IPS-11a (cell line): ENCODE results near the gene CD248.
A peak's percentile ranks its signal among the peaks of the same experiment; 100 is the strongest.
"Not testable (repeated sequence)": the region's sequence is repeated elsewhere in the genome, so short reads cannot be mapped to it uniquely, and the experiment has no call there.

Experiments
- H3K4me3 ChIP-seq: one replicate; pipeline ENCODE4 v1.5.1; 2013; ENCODE audit warnings: low read depth, low read length, control low read depth

CD248 gene

DNA sequence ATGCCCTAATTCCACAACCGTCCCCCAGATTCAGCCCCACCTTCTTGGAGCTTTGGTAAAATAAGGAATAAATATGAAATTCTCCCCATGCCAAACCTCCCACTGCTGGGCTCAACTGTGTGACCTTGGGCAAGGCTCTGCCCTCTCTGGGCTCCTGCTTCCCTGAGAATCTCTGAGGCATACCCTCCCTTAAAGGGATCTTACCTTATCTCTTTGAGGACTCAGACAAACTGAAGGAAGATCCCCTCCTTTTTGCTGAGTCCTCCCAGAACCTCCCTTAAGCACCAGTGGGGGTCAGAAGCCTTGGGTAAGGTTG lies 2.7 kb downstream of the CD248 start:
- H3K4me3 ChIP-seq: no peak overlapping the region

GRCh38 chr11:66313321-66314185 lies 3.3 kb downstream of the CD248 start:
- peak overlapping the region; percentile 39 for H3K4me3 ChIP-seq

GRCh38 chr11:66312549-66313320 lies 4.1 kb downstream of the CD248 start:
- peak overlapping the region; percentile 63 for H3K4me3 ChIP-seq

DNA sequence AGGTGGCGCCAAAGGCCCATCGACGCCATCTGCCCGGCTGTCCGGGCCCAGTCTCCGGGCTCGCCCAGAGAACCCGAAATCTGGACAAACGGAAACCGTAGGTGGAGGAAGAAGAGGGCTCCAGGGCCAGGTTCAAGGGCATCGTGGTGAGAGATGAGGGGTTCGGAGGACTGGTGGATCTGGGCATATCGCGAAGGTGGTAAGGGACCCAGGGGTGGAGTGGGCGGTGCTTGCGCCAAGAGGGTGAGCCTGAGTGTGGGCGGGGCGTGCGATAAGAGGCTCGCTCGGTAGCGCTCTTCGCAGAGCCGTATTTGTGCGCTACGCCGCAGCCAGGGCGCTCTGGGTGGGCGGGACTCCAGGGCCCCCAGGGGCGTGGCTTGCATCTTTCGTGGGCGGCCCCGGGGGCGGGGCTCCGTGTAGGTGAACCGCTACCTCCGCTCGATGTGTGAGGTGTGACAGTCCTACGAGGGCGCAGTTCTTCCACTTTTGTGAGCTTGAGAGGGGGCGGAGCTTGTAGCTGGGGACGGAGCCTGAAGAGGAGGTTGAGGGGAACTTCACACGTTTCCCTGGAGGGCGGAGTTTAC lies 4.8 kb downstream of the CD248 start:
- peak overlapping the region; percentile 63 for H3K4me3 ChIP-seq

DNA sequence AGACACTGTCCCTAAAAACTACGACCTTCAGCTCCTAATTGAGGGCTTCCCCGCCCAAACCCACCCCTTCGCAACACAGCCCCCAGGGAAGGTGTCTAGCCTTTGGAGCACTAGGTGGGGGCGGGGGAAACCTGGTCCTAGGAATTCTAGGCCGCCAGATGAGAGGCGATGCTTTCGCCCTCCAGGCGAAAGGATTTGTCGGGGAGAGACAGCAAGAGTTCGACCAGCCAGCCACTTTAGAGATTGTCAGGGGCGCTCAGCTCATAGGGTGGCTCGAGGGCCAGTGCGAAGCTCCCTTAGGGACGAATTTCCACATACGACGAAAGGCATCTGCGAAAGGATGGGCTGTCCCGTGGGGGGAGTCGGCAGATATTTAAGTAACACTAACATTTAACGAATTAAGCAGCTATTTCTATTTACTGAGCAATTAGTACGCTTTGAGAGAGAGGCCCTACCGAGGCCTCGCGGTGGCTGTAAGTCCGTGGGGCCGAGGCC lies 5.3 kb downstream of the CD248 start:
- peak overlapping the region; percentile 63 for H3K4me3 ChIP-seq

GRCh38 chr11:66310803-66311440 lies 5.9 kb downstream of the CD248 start:
- H3K4me3 ChIP-seq: not testable (repeated sequence)

- H3K4me3 ChIP-seq: no peak overlapping the region
Measured at GRCh38 chr11:66310324-66310723, 6.5 kb downstream of the CD248 start.

DNA sequence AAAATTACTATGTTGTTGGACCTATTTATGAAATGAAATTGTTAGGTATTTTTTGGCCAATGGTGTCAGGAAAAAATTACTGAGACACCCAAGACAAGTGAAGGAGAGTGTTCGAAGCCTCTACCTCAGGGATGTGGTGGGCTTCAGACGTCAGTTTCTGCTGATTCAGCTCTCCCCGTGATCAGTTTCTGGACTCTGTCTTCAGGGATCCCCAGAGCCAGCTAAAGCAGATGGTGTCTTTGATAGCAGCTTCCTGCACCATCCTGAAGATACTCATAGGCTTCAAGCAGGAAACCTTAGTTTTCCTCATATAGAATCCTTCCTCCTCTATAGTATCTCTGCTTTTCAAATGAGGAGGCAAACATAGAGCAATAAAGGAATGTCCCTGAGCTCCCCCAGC lies 7.4 kb downstream of the CD248 start:
- H3K4me3 ChIP-seq: no peak overlapping the region

DNA sequence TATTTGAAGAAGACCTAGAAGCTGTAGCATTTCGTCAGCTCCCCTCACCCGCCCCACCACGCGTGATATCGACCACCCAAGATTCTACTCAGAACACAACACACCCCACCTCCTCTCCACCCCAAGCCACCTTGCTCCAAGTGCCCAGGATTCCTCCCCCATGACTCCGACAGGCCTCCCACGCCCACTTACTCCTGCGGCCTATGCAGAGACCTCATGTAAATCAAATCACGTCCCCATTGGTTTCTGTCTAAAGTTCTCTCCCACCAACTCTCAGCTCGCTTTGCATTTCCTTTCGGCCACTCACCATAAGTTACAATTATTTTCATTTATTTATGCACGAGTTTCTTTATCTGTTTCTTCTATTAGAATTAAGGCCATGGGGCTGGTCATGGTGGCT lies 14.2 kb downstream of the CD248 start:
- H3K4me3 ChIP-seq: no peak overlapping the region

DNA sequence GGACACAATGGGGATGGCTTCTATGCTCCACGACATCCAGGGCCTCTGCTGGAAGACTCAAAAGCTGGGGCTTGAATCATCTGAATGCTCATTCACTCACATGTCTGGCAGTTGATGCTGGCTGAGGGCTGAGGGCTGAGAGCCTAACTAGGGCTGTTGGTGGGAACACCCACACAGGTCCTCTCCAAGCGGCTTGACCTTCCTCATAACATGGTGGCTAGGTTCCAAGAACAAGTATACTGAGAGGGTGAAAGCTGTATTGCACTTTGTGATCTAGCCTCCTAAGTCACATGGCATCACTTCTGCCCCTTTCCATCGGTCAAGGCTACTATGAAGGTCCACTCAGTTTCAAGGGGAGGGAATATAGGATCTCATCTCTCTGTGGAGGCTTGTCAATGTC lies 17.7 kb downstream of the CD248 start:
- H3K4me3 ChIP-seq: no peak overlapping the region

- H3K4me3 ChIP-seq: no peak overlapping the region
Measured at GRCh38 chr11:66297610-66298009, 19.2 kb downstream of the CD248 start.

DNA sequence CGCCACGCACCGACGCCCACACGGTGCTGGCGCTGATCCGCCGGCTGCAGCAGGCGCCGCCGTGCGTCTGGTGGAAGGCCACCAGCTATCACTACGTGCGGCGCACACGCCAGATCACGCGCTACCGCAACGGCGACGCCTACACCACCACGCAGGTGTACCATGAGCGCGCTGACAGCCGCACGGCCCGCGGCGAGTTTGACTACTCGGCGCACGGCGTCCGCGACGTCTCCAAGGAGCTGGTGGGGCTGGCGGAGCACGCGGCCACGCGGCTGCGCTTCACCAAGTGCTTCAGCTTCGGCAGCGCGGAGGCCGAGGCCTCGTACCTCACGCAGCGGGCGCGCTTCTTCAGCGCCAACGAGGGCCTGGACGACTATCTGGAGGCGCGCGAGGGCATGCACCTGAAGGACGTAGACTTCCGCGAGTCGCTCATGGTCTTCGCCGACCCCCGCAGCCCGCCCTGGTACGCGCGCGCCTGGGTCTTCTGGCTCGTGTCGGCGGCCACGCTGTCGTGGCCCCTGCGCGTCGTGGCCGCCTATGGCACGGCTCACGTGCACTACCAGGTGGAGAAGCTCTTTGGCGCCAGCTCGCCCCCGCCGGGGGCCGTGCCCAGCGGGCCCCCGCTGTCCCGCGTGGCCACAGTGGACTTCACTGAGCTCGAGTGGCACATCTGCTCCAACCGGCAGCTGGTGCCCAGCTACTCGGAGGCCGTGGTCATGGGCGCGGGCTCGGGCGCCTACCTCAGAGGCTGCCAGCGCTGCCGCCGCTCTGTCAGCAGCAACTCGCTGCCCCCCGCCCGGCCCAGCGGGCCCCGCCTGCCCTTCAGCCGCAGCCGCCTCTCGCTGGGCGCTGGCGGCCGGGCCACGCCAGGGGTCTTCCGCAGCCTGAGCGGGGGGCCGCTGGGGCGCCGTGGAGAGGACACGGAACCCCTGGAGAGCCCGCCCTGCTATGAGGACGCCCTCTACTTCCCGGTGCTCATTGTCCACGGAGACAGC lies 21.9 kb downstream of the CD248 start:
- H3K4me3 ChIP-seq: no peak overlapping the region

DNA sequence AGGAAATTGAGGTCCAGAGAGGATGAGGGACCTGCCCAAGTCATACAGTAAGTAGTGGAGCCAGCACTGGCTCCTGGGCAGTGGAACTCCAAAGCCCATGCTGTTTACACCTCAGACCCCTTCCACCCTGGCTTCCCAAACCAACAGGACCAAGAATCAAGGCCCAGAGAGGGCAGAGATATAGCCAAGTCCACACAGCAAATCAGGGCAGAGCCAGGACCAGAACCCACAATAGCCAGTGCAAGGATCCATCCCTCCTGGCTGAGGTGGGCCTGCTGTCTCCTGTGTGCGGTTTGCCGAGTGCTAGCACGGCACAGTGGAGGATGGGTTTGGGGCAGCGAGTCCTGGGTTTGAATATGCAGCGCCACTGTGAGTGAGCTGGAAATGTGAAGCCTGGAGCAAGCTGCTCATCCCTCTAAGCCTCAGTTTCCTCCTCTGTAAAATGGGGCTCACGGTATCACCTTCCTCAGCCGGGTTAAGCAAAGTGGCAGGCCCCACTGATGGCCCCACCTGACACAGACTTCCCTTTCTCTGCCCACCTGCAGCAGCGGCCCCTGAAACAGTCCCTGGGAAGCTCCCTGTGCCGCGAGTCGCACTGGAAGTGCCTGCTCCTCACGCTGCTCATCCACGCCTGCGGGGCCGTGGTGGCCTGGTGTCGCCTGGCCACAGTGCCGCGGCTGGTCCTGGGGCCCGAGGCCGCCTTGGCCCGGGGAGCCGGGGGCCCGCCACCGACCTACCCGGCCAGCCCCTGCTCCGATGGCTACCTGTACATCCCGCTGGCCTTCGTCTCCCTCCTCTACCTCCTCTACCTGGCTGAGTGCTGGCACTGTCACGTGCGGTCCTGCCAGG lies 22.8 kb downstream of the CD248 start:
- H3K4me3 ChIP-seq: no peak overlapping the region

GRCh38 chr11:66293352-66293751 lies 23.5 kb downstream of the CD248 start:
- no peak overlapping the region for H3K4me3 ChIP-seq

GRCh38 chr11:66292543-66293332 lies 24.1 kb downstream of the CD248 start:
- H3K4me3 ChIP-seq: peak overlapping the region; percentile 48

DNA sequence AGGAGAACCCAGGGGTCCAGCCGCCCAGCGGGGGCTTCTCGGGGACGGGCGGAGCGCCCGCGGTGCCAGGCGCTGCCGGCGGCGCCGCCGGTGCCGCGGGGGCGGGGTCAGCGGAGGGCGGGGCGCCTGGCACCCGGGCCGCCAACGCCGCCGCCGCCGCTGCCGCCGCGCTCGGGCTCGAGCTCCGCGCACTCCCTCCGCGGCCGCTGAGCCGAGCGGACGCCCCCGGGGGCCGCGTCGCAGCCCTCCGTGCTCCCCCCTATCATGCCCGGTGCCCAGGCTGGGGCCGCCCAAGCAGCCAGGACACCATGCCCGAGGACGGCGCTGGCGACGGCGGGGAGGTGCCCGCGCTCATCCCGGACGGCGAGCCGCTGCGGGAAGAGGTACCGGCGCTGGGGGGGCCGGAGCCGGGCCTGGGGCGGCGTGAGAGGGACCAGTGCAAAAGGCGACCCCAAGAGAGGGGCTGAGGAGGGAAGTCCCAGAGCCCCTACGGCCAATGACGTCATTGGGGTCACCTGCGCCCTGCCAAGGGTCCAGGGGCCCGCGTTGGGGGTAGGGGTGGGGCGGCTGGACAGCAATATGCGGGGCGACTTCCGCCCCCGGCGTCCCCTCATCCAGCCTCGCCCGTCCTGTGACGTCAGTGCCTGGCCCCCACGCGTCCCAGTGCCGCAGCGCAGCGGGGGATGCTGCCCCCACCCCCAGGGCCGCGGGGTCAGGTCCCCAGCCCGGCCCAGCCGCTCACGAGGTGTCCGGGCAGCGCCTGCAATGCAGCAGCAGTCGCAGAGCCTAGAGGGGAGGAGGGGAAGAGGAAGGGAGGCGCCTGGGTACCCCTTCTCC lies 24.9 kb downstream of the CD248 start, which contains the start of gene TMEM151A:
TMEM151A (plus strand) TSS at position 189 of the 837 bp plus-strand sequence; CDS start at position 309, 120 bp downstream.
- peak within 1 kb of the TSS; percentile 48 for H3K4me3 ChIP-seq

DNA sequence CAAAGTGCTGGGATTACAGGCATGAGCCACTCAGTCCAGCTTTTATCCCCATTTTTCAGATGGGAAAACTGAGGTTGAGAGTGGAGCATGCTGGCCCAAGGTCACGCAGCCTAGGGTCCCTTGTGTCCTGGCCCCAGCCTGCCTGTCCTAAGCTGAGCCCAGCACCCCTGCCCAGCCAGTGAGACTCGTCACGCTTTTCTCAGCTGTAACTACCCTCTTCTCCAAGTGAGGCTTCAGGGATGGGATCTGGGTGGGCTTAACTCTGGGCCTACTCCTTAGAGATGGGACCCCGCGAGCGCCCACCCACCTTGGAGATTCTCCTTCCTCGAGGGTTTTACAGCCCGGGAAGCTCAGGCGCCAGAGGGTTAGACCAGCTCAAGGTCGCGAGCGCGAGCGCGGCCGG lies 25.5 kb downstream of the CD248 start:
- H3K4me3 ChIP-seq: peak overlapping the region; percentile 34

GRCh38 chr11:66290330-66290621 lies 26.6 kb downstream of the CD248 start:
- H3K4me3 ChIP-seq: no peak overlapping the region
